Measurements from ENCODE around the gene MAT2B. TPM values are rescaled to one million over a fixed set of nuclear protein-coding genes. Genes with fewer than 3 reads are reported as not detected.

Gene MAT2B
- 109 TPM for polyA plus RNA-seq (2012; ENCODE audit: insufficient read depth, insufficient read length)

DNA sequence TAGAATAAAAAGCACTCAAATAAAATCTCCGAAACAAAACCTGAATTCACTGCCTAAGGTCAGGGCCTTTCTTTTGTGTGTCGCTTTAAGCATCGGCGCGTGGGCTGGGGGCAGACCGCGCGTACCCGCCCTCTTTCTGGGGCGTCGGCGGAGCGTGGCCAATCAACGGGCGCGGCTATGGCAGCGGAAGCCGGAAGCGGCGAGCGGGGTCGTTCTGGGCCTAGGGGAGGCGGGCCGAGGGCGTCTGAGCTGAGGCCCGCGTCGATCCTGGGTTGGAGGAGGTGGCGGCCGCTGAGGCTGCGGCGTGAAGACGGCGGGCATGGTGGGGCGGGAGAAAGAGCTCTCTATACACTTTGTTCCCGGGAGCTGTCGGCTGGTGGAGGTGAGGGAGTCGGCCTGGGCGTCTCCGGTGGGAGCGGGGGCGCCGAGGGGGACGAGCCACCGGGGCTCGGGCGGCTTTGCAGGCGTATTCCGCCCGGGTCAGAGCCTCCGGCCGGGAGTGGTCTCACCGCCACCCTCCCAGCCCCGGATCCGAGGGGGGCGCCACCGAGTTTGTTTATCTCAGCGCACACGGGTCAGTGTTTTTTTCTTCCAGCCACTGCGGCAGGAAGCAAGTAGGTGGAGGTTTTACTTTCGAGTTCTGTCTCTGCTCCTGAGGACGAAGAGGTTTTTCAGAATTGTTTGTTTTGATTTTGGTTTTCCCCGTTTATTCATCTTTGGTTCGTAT, at the start of gene MAT2B:
TSS of gene MAT2B (plus strand) at position 252 of the 727 bp plus-strand sequence. CDS start at position 320, 68 bp downstream.
- DNase-seq (ENCODE audit: low read depth, low spot score): peak; percentile 91
- peak within 1 kb of the TSS; percentile 62 for H3K4me3 ChIP-seq (ENCODE audit: low read length)

DNA sequence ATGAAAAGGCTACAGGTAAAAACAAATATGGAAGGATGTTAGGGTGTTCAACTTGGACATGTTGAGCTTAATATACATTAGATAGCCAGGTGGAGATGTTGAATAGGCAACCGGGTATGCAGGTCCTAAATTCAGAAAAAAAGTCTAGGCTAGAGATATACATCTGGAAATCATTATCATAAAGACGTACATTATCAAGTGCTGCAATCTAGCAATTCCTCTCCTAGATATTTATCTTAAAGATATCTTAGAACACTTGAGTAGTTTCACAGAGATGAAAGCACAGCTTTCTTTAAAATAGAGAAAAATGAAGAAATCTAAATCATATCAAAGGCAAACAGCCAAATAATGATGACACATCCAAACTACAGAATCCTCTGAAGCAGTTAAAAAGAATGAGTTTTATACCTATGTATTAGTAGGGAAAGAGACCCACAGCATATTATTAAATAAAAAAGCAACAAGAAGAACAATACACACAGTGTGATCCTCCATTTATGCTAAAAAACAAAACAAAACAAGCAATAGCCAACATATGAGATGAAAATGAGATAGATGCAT, 49.3 kb upstream of the MAT2B start:
- DNase-seq (ENCODE audit: low read depth, low spot score): no peak

DNA sequence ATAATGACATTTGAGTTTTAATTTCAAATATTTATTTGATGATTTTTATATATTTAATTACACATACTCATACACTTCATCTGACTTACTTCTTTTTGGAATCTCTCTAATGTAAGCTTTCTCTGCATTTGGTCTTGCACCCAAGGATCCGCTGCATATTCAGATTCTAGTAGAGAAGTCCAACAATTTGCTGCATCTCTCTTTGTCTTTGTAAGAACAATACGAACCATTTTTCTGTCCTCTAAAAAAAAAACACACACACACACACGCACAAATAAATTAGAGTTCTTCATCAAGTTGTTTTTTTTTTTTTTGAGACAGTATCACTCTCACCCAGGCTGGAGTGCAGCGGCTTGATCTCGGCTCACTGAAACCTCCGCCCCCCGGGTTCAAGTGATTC, 48.6 kb upstream of the MAT2B start:
- H3K4me3 ChIP-seq (ENCODE audit: low read length): no peak overlapping the region
- no peak for DNase-seq (ENCODE audit: low read depth, low spot score)

More for the DNA sequence above, 49.3 kb upstream of the MAT2B start:
- H3K4me3 ChIP-seq (ENCODE audit: low read length): no peak overlapping the region

DNA sequence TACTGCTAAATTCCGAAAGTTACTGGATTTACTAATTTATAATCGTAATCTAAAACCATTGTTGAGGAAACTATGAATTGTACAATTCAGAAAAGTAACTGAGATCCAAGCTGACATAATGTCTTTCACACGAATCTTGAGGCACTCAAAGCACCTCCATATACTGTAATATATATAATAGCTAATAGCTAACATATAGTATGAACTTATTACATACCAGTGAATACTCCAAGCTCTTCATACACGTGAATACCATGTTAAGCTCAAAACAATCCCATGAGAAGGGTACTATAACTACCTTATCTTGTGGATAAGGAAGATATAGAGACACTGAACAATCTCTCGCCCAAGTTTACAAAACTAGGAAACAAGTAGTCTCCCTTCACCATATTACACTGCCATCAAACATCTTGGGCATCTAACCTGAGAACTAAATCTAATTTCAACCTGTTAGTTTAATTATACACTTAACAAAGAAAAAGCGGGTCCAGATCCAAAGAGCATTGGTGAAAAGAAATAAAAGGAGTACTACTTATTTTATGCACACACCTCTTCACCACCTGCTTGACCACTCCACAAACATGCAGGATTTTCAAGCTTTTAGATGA, 46.5 kb upstream of the MAT2B start:
- DNase-seq (ENCODE audit: low read depth, low spot score): no peak

DNA sequence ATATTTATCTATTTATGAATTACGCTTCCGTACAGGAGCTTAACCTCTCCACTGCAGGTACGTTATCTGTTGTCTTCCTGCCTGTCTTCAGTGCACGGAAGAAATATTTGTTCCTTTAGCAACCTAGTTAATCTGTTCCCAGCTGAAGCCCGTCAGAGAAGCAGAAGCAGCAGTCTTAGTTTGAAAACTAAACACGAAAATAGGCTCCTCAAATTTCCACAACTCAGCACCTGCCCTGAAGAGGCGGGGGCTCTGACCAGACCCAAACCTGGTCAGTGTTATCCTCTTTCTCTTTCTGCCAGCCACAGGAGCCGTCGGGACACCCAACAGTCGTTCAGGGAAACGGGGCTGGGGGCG, 46.0 kb upstream of the MAT2B start:
- H3K4me3 ChIP-seq (ENCODE audit: low read length): peak overlapping the region; percentile 77
- no peak for DNase-seq (ENCODE audit: low read depth, low spot score)

More for the DNA sequence above, 46.5 kb upstream of the MAT2B start:
- H3K4me3 ChIP-seq (ENCODE audit: low read length): peak overlapping the region; percentile 77

DNA sequence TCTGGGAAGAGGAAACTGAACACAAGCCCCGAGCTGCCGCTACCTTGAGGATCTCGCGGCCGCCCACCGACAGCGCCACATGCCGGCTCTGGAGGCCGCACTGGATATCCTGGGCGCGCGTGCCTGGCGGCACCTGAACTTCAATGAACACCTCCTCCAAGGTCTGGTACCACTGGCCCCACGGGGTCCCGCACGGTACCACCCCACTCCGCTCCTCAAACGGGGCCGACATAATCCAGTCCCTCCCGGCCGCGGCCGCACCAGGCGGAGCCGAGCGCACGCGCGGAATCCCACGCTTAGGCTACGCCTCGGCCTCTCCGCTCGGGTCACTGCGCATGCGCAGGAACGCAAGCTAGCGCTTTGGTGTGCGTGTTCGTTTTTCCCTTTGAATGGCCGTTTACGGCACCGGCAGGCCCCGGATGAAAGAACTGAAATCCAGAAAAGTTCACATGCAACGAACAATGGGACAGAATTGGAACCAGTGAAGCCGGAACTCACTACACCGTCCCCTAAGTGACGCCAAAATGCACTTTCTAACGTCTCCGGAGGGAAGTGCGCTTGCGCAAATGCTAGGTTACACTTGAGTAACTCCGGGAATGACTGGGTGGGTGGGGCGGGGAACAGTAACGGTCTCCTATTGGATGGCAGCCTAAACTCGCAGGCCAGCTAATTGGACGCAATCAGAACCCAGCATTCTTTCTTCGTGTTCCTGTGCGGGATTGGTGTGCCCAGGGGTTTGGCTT, 45.4 kb upstream of the MAT2B start, which contains the start of gene NUDCD2:
TSS of gene NUDCD2 (minus strand) at position 284 of the 743 bp plus-strand sequence. CDS start at position 232, 52 bp downstream.
- DNase-seq (ENCODE audit: low read depth, low spot score): peak; percentile 99
- H3K4me3 ChIP-seq (ENCODE audit: low read length): peak within 1 kb of the TSS; percentile 79

DNA sequence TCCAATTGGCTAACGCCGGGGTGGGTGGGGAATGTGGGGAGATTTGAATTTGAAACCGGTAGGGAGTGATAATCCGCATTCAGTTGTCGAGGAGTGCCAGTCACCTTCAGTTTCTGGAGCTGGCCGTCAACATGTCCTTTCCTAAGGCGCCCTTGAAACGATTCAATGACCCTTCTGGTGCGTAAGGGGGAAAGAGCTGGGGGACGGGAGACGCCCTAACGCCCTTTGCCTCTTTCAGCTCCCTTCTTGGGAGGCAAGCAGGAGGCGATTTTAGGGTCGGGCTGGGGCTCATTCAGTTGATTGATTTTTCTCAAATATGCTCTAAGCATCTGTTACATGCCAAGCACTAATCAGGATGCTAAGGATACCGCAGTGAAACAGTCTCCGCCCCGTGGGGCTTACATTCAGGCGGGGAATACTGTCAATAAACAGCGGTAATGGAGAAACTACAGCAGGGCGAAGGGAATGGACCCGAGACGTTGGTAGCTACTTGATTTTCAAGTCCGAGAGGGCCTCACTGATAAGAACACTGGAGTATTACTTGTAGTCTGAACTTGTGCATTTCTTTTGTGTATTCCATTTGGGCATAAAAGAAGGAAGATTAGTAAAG, 44.8 kb upstream of the MAT2B start, which contains the start of gene HMMR:
TSS of gene HMMR (plus strand) at position 71 of the 610 bp plus-strand sequence. CDS start at position 132, 61 bp downstream.
- H3K4me3 ChIP-seq (ENCODE audit: low read length): peak within 1 kb of the TSS; percentile 79
- DNase-seq (ENCODE audit: low read depth, low spot score): peak; percentile 41

GRCh38 chr5:163463063-163463435, 42.4 kb upstream of the MAT2B start:
- no peak for DNase-seq (ENCODE audit: low read depth, low spot score)
- H3K4me3 ChIP-seq (ENCODE audit: low read length): no peak overlapping the region

DNA sequence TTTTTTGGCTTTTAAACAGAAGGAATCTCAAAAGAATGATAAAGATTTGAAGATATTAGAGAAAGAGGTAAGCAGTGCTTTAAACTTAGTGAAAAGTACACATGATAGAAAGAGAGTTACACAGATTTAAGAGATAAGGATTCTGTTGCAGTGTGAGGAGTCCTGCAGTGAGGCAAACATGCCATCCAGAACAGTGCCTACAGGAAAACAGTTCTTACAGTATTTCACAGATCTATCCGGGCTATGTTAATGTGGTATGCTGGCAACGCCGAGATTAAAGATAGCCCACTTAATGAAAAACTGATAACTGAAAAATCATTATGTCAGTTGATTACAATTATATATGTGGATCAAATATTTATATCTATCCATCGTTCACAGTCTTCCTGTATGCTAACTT, 37.7 kb upstream of the MAT2B start:
- no peak overlapping the region for H3K4me3 ChIP-seq (ENCODE audit: low read length)
- no peak for DNase-seq (ENCODE audit: low read depth, low spot score)

DNA sequence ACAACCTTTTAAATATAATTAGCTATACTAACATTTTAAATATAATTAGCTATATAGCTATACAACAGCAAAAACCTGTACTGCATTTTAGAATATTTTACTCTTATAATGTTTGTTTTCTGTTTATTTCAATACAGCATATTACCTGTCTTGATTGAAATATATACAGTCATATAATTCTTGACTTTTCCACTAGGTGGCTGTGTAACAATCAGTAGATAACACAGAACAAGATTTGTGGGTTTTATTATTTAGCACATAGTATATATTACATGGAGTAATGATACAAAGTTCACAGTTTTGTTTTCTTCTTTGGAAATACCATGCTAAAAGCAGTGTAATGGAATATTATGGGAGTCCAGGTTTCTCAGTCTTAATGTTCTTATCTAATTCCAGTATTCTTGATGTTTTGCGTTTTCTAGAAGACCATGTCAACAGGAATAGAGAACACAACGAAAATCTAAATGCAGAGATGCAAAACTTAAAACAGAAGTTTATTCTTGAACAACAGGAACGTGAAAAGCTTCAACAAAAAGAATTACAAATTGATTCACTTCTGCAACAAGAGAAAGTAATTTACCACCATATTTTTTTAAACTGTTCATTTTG, 31.7 kb upstream of the MAT2B start:
- DNase-seq (ENCODE audit: low read depth, low spot score): no peak
- no peak overlapping the region for H3K4me3 ChIP-seq (ENCODE audit: low read length)

DNA sequence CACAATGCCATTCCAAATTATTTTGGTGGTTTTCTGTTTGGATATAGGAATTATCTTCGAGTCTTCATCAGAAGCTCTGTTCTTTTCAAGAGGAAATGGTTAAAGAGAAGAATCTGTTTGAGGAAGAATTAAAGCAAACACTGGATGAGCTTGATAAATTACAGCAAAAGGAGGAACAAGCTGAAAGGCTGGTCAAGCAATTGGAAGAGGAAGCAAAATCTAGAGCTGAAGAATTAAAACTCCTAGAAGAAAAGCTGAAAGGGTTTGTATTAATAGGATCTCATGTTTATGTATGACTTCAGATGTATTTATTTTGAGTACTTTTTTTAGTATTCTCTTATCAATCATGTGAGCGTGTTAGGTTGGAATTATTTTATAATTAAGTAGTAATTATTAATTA, 30.0 kb upstream of the MAT2B start:
- no peak for DNase-seq (ENCODE audit: low read depth, low spot score)
- no peak overlapping the region for H3K4me3 ChIP-seq (ENCODE audit: low read length)

DNA sequence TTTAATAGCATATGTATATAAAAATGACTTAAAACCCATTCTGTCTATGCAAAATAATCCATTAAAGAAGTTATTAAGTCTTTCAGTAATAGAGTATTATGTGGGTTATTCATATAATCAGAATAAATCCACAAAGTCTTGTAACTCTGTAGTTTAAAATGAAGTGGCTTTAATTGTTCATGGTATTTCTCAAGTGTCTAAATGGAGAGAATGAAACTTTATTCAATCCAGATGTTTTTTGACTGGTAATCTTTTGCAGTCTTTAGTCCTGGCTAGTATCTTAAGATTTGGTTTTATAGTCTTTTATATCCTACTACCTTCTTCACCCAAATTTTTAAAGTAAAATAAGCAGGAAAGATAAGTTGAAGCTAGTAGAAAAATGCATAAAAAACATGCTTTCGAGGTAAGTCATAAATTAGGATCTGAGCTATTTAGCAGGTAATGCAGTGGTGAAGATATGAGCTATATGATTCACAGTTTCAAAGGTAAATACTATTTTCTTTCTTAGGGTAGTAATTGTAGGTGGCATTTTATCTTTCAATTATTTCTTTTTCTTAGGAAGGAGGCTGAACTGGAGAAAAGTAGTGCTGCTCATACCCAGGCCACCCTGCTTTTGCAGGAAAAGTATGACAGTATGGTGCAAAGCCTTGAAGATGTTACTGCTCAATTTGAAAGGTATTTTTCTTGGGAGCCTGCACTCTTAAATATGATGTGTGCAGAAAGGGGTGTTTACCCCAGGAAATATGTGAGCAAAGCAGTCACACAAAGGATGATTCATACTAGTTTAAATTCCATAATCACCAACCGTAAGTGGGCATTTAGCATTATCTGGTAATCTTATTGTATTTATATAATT, 27.1 kb upstream of the MAT2B start:
- H3K4me3 ChIP-seq (ENCODE audit: low read length): no peak overlapping the region
- DNase-seq (ENCODE audit: low read depth, low spot score): no peak

DNA sequence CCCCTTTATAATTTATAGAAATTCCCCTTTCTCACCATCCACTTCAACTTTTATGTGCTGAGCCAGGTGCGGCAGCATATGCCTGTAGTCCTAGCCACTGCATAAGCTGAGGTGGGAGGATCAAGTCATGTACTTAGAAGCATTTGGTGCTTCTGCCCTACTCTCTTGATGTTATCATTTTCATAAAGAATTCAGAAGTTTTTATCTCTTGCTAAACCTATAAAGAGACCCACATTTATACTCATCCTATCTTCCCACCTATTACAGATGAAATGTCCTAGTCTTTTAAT, 26.5 kb upstream of the MAT2B start:
- no peak for DNase-seq (ENCODE audit: low read depth, low spot score)
- no peak overlapping the region for H3K4me3 ChIP-seq (ENCODE audit: low read length)

DNA sequence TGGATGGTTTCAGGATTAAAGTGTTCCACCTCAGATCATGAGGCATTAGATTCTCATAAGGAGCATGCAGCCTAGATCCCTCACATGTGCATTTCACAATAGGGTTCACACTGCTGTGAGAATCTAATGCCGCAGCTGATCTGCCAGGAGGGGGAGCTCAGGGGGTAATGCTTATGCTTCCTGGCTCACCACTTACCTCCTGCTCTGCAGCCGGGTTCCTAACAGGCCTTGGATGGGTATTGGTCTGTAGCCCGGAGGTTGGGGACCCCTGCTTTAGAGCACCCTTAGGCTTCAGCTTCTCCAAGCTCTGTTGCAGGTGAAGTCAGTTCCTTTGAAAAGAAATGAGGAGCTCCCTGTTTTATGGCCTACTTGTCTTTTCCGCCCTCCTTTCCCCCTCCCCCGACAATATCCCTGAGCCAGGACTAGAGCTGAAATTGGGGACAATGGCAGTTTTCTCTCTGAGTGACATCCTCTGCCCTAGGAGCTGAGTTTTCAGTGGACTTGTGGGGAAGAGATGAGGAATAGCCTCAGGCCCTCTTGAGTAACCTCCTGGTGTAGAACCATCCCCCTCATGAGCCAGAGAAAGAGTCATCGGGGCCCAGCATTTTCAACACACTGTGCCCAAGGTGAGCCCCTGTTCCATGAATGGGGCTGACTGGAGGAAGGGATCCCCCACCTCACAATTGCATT, 16.2 kb upstream of the MAT2B start:
- peak; percentile 26 for DNase-seq (ENCODE audit: low read depth, low spot score)
- no peak overlapping the region for H3K4me3 ChIP-seq (ENCODE audit: low read length)

DNA sequence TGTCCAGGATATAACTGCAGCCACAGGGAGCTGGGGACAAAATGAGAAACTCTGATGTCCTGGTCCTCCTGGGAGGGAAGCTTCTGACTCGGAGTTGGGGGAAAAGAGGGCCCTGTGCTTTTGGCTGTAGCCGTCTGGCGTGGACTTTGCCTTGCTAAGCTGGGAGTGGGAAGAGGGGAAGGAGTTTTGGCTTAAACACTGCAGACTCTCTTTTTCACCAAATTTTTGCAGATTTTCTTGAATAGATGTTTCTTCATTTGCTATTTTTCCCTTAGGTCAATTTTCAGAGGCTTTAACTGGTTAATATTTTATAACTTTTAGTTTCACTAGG, 15.7 kb upstream of the MAT2B start:
- DNase-seq (ENCODE audit: low read depth, low spot score): no peak

DNA sequence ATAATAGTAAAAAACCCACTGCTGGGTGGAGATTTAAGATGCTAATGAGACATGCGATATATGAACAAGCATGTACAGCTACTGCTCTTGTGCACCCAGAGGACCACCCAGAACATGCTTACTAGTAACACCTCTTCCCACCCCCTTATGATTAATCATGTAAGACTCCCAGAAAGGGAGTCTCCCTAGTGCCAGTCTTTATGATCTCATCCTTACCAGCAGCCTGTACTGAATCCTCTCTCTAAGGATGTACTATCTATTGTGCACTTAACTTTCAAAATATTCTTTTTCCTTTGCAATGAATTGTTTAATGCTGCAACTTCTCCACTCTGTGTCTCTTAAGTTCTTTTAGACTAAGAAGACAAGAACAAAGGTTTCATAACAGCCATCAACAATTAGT, 9.1 kb upstream of the MAT2B start:
- H3K4me3 ChIP-seq (ENCODE audit: low read length): no peak overlapping the region
- no peak for DNase-seq (ENCODE audit: low read depth, low spot score)

More for the DNA sequence above, 15.7 kb upstream of the MAT2B start:
- no peak overlapping the region for H3K4me3 ChIP-seq (ENCODE audit: low read length)

DNA sequence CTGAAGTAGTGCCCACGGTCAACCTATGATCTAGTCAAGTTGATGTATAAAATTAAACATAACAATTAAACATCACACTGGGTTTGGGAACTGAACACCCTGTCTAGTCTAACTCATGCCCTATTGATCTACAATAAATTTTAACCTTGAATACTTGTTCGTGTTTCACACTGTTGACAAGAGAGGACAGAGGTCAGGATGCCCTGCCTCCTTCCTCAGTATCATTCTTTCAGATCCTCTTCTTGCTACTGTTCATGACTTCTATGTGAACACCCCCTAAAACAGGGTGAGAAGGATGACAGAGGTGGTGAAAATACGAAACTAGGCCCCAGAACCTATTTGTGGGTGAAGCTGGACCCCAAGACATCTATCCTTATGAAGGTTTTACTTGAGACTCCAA, 8.1 kb upstream of the MAT2B start:
- DNase-seq (ENCODE audit: low read depth, low spot score): no peak
- no peak overlapping the region for H3K4me3 ChIP-seq (ENCODE audit: low read length)

DNA sequence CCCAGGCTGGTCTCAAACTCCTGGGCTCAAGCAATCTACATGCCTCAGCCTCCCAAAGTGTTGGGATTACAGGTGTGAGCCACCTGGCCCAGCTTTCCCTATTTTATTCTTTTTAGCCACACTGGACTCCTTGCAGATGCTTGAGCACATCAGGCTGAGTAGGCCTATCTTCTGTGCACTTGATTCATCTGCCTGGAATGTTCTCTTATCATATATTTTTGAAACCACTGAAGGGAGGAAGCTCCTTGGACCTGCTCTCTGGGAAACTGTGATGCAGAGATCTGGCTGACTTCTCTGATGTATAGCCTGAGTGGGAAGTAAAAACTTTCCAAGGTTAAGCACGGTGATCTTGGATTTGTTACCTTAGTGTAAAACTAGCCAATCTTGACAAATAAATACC, 6.5 kb upstream of the MAT2B start:
- no peak for DNase-seq (ENCODE audit: low read depth, low spot score)
- H3K4me3 ChIP-seq (ENCODE audit: low read length): no peak overlapping the region

Measured in Jurkat, Clone E6-1 (cell line).